ENCODE data around the gene LNX2.

LNX2 gene

GRCh38 chr13:27628081-27628480 is 7.8 kb upstream of the LNX2 start:
- TF ChIP-seq SIN3A (IDR thresholded peaks at IDR 0.05; ENCODE audit: borderline replicate concordance, insufficient read depth, low read length) = no peak
- no peak for TF ChIP-seq POLR2AphosphoS5 (IDR thresholded peaks at IDR 0.05; ENCODE audit: low read depth, low read length)
- no peak for TF ChIP-seq TAF1 (IDR thresholded peaks at IDR 0.05; ENCODE audit: borderline replicate concordance, insufficient read depth, low read length)
- TF ChIP-seq, protein P1, sequence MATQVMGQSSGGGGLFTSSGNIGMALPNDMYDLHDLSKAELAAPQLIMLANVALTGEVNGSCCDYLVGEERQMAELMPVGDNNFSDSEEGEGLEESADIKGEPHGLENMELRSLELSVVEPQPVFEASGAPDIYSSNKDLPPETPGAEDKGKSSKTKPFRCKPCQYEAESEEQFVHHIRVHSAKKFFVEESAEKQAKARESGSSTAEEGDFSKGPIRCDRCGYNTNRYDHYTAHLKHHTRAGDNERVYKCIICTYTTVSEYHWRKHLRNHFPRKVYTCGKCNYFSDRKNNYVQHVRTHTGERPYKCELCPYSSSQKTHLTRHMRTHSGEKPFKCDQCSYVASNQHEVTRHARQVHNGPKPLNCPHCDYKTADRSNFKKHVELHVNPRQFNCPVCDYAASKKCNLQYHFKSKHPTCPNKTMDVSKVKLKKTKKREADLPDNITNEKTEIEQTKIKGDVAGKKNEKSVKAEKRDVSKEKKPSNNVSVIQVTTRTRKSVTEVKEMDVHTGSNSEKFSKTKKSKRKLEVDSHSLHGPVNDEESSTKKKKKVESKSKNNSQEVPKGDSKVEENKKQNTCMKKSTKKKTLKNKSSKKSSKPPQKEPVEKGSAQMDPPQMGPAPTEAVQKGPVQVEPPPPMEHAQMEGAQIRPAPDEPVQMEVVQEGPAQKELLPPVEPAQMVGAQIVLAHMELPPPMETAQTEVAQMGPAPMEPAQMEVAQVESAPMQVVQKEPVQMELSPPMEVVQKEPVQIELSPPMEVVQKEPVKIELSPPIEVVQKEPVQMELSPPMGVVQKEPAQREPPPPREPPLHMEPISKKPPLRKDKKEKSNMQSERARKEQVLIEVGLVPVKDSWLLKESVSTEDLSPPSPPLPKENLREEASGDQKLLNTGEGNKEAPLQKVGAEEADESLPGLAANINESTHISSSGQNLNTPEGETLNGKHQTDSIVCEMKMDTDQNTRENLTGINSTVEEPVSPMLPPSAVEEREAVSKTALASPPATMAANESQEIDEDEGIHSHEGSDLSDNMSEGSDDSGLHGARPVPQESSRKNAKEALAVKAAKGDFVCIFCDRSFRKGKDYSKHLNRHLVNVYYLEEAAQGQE (IDR thresholded peaks at IDR 0.05; ENCODE audit: insufficient read depth in 1 of 2, low read depth in 2 of 2, low read length in 2 of 2) = no peak
- no peak for TF ChIP-seq FOXP2 (optimal IDR thresholded peaks at IDR 0.05; ENCODE audit: borderline replicate concordance, extremely low read depth, extremely low read length, insufficient read depth)

- no peak for TF ChIP-seq FOXP2 (optimal IDR thresholded peaks at IDR 0.05; ENCODE audit: borderline replicate concordance, extremely low read depth, extremely low read length, insufficient read depth)
- no peak for TF ChIP-seq TAF1 (IDR thresholded peaks at IDR 0.05; ENCODE audit: borderline replicate concordance, insufficient read depth, low read length)
- no peak for TF ChIP-seq POLR2AphosphoS5 (IDR thresholded peaks at IDR 0.05; ENCODE audit: low read depth, low read length)
- TF ChIP-seq SIN3A (IDR thresholded peaks at IDR 0.05; ENCODE audit: borderline replicate concordance, insufficient read depth, low read length) = no peak
- TF ChIP-seq, protein P1 (IDR thresholded peaks at IDR 0.05; ENCODE audit: insufficient read depth in 1 of 2, low read depth in 2 of 2, low read length in 2 of 2) = no peak
Measured at GRCh38 chr13:27627380-27627779, 7.1 kb upstream of the LNX2 start.

DNA sequence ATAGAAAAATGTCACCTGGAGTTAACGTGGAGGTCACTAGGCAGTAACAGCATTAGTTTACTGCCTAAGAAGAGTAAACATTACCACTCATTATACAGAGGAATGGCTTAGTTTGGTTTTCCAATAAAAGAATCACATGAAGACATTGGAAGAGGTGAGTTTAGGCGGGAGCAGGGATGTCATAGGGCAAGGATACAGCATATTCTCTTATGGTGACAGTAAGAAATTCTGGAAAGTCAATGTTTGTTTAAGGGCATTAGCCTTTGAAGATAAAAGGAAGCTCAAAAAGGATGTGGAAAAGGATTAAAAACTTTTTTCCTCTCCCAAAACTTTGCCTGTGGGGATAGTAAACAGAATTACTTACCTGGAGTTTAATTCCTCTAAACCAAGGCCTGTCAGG is 5.5 kb upstream of the LNX2 start:
- TF ChIP-seq POLR2AphosphoS5 (IDR thresholded peaks at IDR 0.05; ENCODE audit: low read depth, low read length) = no peak
- TF ChIP-seq, protein P1 (IDR thresholded peaks at IDR 0.05; ENCODE audit: insufficient read depth in 1 of 2, low read depth in 2 of 2, low read length in 2 of 2) = no peak
- no peak for TF ChIP-seq FOXP2 (optimal IDR thresholded peaks at IDR 0.05; ENCODE audit: borderline replicate concordance, extremely low read depth, extremely low read length, insufficient read depth)
- TF ChIP-seq SIN3A (IDR thresholded peaks at IDR 0.05; ENCODE audit: borderline replicate concordance, insufficient read depth, low read length) = no peak
- TF ChIP-seq TAF1 (IDR thresholded peaks at IDR 0.05; ENCODE audit: borderline replicate concordance, insufficient read depth, low read length) = no peak

DNA sequence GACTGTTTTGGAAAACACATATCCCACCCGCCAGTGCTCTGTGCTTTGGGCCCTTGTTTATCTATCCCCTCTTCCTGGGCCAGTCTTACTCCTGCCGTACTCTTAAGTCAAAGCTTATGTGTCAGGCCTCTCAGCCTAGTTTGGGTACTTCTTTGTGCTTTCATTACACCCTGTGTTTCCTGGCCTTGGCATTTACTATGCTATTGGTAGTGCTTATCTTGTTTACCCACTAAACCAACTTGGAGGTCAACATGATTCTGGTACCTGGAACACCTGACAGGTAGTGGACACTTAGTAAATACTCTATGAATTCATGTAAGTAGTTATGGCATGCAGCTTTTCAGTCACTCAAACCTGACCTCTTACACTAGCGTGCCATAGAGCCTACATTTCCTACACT is 3.7 kb upstream of the LNX2 start:
- TF ChIP-seq, protein P1 (IDR thresholded peaks at IDR 0.05; ENCODE audit: insufficient read depth in 1 of 2, low read depth in 2 of 2, low read length in 2 of 2) = no peak
- TF ChIP-seq FOXP2 (optimal IDR thresholded peaks at IDR 0.05; ENCODE audit: borderline replicate concordance, extremely low read depth, extremely low read length, insufficient read depth) (no peak), TAF1 (IDR thresholded peaks at IDR 0.05; ENCODE audit: borderline replicate concordance, insufficient read depth, low read length) (no peak), SIN3A (IDR thresholded peaks at IDR 0.05; ENCODE audit: borderline replicate concordance, insufficient read depth, low read length) (no peak), POLR2AphosphoS5 (IDR thresholded peaks at IDR 0.05; ENCODE audit: low read depth, low read length) (no peak)

DNA sequence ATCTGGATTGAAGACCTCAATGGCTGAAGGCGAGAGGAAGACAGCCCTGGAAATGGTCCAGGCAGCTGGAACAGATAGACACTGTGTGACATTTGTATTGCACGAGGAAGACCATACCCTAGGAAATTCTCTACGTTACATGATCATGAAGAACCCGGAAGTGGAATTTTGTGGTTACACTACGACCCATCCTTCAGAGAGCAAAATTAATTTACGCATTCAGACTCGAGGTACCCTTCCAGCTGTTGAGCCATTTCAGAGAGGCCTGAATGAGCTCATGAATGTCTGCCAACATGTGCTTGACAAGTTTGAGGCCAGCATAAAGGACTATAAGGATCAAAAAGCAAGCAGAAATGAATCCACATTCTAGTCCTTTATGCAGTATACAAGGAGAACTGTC is 2.6 kb upstream of the LNX2 start:
- TF ChIP-seq TAF1 (IDR thresholded peaks at IDR 0.05; ENCODE audit: borderline replicate concordance, insufficient read depth, low read length) = no peak
- no peak for TF ChIP-seq SIN3A (IDR thresholded peaks at IDR 0.05; ENCODE audit: borderline replicate concordance, insufficient read depth, low read length)
- TF ChIP-seq FOXP2 (optimal IDR thresholded peaks at IDR 0.05; ENCODE audit: borderline replicate concordance, extremely low read depth, extremely low read length, insufficient read depth) = no peak
- TF ChIP-seq, protein P1 (IDR thresholded peaks at IDR 0.05; ENCODE audit: insufficient read depth in 1 of 2, low read depth in 2 of 2, low read length in 2 of 2) = no peak
- TF ChIP-seq POLR2AphosphoS5 (IDR thresholded peaks at IDR 0.05; ENCODE audit: low read depth, low read length) = no peak
